ENCODE data around the gene LOXL3.

The LOXL3 gene, protein sequence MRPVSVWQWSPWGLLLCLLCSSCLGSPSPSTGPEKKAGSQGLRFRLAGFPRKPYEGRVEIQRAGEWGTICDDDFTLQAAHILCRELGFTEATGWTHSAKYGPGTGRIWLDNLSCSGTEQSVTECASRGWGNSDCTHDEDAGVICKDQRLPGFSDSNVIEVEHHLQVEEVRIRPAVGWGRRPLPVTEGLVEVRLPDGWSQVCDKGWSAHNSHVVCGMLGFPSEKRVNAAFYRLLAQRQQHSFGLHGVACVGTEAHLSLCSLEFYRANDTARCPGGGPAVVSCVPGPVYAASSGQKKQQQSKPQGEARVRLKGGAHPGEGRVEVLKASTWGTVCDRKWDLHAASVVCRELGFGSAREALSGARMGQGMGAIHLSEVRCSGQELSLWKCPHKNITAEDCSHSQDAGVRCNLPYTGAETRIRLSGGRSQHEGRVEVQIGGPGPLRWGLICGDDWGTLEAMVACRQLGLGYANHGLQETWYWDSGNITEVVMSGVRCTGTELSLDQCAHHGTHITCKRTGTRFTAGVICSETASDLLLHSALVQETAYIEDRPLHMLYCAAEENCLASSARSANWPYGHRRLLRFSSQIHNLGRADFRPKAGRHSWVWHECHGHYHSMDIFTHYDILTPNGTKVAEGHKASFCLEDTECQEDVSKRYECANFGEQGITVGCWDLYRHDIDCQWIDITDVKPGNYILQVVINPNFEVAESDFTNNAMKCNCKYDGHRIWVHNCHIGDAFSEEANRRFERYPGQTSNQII

GRCh38 chr2:74553892-74554819 is at the start of gene LOXL3, which contains the start of gene DOK1:
LOXL3 (minus strand) TSS chr2:74553942; CDS start chr2:74552634, 1,308 bp downstream.
DOK1 (plus strand) TSS chr2:74554720; CDS start chr2:74554755, 35 bp downstream.
- H3K4me3 ChIP-seq: peak within 1 kb of the TSS; percentile 98
- H3K27ac ChIP-seq: peak within 1 kb of the TSS; percentile 82 to 99
- TF ChIP-seq CTCF (IDR thresholded peaks at IDR 0.05): no peak
- peak; percentile 91 for DNase-seq (ENCODE audit: low spot score)

DNA sequence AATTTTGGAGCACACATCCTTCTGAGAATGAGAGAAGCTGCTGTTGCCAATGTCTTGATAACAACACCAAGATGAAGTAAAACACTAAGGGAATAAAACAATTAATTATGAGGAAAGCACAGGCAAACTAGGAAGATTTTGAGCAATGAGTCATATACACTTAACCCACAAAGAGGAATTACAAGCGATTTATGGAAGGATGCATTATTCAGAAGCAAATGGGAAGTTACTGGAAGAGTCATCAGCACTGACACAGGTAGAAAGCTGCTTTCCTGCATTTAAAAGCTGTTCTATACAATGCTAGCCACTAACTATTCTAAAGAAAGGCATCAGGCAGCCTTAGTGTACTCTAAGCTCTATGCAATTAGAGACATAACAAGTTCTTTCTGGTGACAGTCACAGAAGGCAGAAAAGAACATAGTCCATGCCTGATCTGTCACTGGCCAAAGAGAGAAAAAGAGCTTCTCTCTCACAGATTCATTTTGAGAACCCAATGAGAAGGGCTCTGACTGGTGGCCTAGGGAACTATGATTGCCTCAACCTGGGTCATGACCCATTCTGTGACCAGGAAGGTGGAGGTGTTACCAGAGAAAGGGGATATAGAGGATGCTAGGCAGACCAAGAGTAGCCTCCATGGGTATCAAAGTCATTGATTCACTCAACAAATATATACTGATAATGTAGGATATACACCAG is 49.0 kb upstream of the LOXL3 start:
- no peak for TF ChIP-seq CTCF (IDR thresholded peaks at IDR 0.05)
- Histone ChIP-seq H3K4me3 (no peak overlapping the region), H3K27ac (no peak overlapping the region)
- DNase-seq (ENCODE audit: low spot score): no peak

- Histone ChIP-seq H3K27ac (no peak overlapping the region), H3K4me3 (no peak overlapping the region)
- no peak for DNase-seq (ENCODE audit: low spot score)
- TF ChIP-seq CTCF (IDR thresholded peaks at IDR 0.05): no peak
Measured at GRCh38 chr2:74599676-74600075, 45.9 kb upstream of the LOXL3 start.

DNA sequence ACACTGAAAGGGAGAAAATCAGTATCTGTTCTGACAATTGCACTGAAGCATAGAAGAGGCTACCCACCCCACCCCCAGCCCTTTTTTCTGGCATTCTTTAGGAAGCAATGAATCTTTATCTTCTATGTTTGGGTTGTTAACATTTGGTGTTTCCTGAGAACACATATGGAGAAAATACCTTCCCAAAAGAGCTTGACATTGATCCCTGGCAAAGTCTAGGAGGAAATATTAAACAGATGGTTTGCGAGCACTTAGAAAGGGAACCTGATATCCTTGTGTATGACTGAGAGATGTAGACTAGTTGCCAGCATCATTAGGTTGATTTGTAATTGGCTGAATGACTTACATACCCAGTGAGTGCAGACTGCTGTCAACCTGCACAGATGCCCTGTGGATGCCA is 43.7 kb upstream of the LOXL3 start:
- Histone ChIP-seq H3K4me3 (no peak overlapping the region), H3K27ac (no peak overlapping the region)
- DNase-seq (ENCODE audit: low spot score): no peak
- no peak for TF ChIP-seq CTCF (IDR thresholded peaks at IDR 0.05)

- no peak for TF ChIP-seq CTCF (IDR thresholded peaks at IDR 0.05)
- H3K27ac ChIP-seq: no peak overlapping the region
- H3K4me3 ChIP-seq: no peak overlapping the region
- DNase-seq (ENCODE audit: low spot score): no peak
Measured at GRCh38 chr2:74596584-74596983, 42.8 kb upstream of the LOXL3 start.
